Amygdala (tissue), 56 donors: Measurements from ENCODE around the gene OMA1.
A peak's percentile ranks its signal among the peaks of the same experiment; 100 is the strongest.

Experiments
- DNase-seq, 56 donors: peaks; one replicate each; lab custom pipeline; 2025; lab: John Stamatoyannopoulos, UW

The OMA1 gene

DNA sequence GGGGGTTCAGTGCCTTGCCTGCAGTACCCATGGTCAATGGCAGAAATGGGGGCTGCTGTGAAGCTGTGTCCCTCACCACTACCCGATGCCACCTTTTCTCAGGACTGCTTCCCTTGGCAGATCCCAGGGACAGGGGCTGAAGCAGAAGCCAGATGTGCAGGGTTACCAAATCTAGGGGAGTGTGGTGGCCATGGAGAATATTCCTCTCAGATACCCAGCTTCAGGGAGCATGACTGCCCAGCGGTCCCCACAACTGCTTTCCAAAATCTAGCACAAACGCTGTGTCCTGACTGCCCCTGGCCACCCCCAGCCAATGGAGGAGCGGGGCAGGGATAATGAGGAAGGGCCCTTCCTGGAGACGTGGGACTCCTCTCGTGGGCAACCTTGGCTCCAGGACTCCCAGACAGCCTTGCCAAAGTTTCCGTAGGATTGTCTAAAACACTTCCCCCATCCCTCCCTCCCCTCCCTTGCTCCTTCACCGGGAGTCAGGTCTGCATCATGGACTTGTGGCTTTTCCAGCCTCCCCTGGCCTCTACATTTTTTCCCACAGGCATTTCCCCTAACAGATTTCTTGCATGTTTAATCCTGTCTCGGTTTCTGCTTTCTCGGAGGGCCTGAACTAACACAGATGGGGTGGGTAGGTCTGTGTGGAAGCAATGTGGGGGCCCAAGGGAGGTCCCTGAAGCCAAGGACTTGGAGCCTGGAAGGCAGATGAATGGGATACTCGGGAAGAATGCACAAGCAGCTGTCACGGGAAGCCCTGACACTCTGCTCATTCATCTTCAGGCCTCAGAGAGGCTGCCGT lies 80.5 kb downstream of the OMA1 start:
- no peak for DNase-seq

GRCh38 chr1:58465176-58465575 lies 81.3 kb downstream of the OMA1 start:
- no peak for DNase-seq

DNA sequence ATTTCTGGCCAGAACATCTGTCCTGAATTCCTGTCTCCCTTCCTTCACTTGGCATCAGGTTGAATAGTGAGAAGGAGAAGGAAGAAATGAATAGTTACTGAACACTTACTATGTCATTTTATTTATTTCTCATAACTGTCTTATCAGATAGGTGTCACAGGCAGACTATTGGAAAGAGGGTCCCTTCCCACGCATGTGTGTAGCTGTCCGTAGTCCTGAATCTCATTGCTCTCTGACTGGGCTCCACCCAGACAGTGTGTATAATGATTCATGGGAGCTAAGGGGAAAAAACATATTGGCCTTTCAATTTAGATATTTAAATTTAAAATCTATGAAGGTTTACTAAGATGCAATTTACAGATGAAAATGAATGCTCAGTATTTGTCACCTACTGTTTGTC lies 86.1 kb downstream of the OMA1 start:
- DNase-seq = no peak

GRCh38 chr1:58459911-58460310 lies 86.6 kb downstream of the OMA1 start:
- no peak for DNase-seq

DNA sequence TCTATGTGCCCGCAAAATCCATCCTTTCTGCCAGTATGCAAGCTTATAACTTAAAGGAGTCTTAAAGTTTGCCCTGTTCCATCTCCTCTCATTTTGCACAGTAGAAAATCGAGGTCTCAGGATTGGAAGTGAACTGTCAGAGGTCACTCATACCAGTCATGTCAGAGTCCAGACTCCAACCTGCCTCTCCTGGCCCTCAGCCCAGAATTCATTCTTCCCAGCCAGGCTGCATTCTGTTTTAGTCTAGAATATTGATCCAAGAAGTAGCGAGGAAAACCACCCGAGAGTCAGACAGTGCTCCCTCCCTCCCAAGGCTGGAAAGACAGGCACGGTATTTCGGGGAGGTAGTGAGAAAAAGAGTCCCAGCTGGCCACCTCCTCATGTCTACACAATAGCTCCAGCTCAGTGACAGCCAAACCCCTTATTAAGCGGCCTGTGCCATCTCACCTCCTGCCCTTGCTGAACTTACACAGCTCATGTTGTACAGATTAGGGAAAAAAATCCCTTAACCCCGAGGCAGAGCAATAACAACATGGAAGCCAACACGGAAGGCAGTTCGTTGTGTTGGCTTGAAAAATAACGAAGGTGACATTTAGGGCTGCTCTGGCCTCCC lies 89.4 kb downstream of the OMA1 start:
- no peak for DNase-seq

DNA sequence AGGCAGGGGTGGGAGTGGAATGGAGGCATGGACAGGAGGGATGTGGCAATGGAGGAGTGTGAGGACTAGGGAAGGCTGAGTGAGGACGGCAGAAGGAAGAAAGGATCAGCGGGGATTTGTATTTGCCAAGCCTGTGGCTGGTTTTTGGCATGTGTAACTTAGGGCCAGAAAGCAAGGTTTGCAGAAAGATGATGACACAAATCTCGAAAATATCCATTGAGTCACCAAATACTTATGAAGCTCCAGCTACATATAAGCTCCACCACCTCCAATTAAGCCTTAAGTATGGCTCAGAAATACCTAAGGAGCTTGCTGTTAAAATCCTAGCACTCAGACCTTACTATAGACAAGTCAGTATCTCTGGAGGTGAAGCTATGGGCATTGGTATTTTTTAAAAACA lies 90.1 kb downstream of the OMA1 start:
- DNase-seq = no peak

DNA sequence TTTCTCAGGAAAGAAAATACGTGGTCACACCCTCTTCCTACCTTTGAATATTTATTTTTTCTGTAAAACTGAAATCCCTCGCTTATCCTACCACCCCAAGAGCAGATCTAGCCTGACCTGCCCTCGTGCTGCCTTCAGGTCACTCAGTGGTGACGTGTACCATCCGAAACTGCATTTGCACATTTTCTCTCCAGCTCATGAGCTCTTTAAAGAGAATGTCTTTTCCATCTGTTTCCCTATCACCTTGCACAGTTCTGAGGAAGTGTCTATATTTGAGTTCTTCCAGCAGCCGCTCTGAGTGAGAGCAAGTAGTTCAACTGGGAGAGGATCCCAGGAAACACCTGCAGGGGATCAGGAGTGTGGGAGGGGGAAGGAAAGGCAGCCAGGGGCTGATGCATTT lies 91.7 kb downstream of the OMA1 start:
- DNase-seq = no peak

- DNase-seq = no peak
These were observed 92.1 kb downstream of the OMA1 start for GRCh38 chr1:58454385-58454784.

DNA sequence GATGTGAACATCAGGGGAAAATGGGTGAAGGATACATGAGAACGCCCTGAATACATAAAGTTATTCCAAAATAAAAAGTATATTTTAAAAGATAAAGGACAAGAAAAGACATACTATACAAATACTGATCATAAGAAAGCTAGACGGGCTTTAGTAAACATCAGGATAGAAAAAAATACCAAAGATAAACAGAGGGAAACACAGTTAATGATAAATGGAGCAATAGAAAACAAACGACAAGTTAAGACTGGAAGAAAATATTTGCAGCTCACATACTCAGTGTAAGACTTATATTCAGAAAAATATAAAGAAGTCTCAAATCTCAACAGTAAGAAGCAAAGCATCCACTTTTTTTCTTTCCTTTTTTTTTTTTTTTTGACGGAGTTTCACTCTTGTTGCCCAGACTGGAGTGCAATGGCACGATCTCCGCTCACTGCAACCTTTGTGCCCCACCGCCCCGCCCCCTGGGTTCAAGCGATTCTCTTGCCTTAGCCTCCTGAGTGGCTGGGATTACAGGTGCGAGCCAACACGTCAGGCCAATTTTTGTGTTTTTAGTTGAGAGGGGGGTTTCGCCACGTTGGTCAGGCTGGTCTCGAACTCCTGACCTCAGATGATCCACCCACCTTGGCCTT lies 94.8 kb downstream of the OMA1 start:
- DNase-seq = no peak

- DNase-seq = no peak
These were observed 98.6 kb downstream of the OMA1 start for GRCh38 chr1:58447886-58448285.

- no peak for DNase-seq
These were observed 99.5 kb downstream of the OMA1 start for GRCh38 chr1:58447042-58447441.

GRCh38 chr1:58446368-58446767 lies 100.2 kb downstream of the OMA1 start:
- DNase-seq = no peak

DNA sequence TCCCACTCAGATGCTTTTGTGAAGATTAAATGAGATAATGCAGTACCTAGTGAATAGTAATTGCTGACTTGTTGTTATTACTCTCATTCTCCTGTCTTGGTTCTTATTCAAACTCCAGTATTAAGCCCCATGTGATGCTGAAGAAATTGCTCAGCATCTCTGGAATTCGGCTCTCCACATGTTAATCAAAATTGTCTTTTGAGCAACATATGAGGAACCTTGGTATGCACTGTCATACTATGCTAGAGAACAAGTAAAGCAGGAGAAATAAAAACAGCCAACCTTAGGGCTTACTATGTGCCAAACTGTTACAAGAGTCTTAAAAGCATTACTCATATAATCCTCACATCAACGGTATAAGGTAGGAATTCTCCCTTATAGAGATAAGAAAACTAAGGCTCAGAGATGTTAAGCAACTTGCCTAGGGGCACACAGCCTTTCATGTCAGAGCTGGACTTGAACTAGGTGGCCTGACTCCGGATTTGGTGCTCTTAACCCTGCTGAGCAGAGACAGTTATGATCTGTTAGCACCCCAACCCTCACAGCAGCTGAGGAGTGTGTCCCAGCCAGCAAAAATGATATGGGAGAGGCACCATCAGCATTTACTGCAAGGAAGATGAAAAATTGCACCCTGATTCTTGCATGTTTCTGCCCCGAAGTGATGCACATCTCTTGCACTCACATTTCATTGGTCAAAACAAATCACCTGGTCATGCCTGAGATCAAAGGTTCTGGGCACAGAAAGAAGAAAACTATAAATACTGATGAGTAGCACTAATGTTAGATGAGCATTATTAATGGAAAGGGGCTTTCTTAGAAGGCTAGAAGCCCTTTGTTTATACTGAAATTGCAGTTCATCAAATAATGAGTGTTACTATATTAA lies 102.3 kb downstream of the OMA1 start:
- no peak for DNase-seq

DNA sequence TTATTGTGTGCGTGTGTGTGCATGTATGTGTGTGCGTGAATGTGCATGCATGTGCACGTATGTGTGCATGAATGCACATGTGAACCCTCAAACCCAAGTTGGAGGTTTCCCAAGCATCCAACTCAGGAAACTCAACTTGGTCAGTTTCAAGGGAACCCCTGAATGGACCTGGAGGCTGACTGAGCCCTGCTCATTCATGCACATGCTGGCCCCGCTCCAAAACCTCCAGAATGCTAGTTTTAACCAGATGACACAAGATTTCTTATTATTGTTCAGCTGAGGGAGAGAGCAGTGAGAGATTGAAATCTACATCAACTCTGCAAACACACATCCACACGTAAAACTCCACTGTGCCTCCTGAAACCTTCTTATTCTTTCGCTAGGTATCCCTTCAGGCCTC lies 104.4 kb downstream of the OMA1 start:
- peak in 2 of 56 donors; percentile 1 to 6 for DNase-seq

- DNase-seq = no peak
These were observed 104.8 kb downstream of the OMA1 start for GRCh38 chr1:58441699-58442098.

- DNase-seq = no peak
These were observed 105.8 kb downstream of the OMA1 start for GRCh38 chr1:58440696-58441095.

GRCh38 chr1:58439946-58440345 lies 106.6 kb downstream of the OMA1 start:
- peak in 2 of 56 donors; percentile 1 to 10 for DNase-seq

DNA sequence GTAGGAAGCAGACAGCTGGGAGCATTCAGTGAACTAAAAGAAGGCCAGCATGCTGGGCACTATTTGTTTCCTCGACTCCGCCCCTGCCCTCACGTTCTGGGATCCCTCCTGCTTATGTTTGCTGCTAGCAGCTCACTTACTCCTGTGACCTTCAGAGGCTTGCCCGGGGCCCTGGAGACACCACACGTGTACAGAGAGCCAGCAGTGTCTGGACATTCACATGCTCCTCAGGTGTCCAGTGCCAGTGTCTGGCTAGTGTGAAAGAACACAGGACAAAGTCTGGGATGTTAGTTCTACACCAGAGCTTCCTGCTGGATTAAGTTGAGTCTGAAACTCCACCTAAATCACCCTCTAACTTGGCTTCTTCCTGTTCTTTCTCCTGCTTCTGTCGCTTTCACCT lies 108.1 kb downstream of the OMA1 start:
- DNase-seq = no peak

- no peak for DNase-seq
These were observed 108.9 kb downstream of the OMA1 start for GRCh38 chr1:58437623-58438022.

DNA sequence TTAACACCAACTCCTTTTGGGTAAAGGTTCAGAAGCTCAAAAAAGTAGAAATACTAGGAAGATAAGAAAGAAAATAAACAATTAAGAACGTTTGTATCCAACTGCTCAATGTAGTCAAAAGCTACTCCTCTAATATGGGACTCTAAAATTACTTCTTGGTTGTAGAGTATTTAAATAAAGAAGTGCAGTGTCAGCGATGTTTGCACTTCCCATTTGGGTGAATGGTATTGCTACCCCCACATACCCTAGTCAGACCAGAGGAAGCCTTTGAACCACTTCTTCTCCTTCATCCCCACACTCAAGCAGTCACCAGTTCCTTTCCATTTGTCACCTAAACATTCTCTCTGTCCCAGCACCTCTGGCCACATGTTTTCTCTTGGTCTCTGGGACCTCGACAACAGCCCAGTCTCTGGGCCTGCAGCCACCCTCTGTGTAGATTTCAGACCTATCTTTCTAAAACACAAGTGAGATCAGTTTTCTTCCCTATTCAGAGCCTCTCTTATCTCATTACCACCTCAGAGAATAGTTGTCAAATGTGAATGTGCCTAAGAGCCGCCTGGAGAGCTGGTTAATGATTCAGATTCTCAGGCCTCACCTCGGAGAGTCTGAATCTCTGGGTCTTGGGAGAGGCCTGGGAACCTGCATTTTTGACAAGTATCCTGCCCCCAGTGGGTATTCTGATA lies 109.8 kb downstream of the OMA1 start:
- no peak for DNase-seq
